ENCODE measurements around the gene KIF26A.

- no peak for TF ChIP-seq CTCF (conservative IDR thresholded peaks at IDR 0.05; ENCODE audit: low read depth, low read length)
- no peak for TF ChIP-seq SMC3 (IDR thresholded peaks at IDR 0.05; ENCODE audit: low read depth, low read length)
- TF ChIP-seq USF2 (IDR thresholded peaks at IDR 0.05; ENCODE audit: low read depth, low read length): no peak
These were observed 11.6 kb upstream of the KIF26A start for GRCh38 chr14:104126753-104127152.

Data from IMR-90 (cell line).